ENCODE results near the gene ARHGAP40.
"Not testable (repeated sequence)": the region's sequence is repeated elsewhere in the genome, so short reads cannot be mapped to it uniquely, and the experiment has no call there.

The ARHGAP40 gene

DNA sequence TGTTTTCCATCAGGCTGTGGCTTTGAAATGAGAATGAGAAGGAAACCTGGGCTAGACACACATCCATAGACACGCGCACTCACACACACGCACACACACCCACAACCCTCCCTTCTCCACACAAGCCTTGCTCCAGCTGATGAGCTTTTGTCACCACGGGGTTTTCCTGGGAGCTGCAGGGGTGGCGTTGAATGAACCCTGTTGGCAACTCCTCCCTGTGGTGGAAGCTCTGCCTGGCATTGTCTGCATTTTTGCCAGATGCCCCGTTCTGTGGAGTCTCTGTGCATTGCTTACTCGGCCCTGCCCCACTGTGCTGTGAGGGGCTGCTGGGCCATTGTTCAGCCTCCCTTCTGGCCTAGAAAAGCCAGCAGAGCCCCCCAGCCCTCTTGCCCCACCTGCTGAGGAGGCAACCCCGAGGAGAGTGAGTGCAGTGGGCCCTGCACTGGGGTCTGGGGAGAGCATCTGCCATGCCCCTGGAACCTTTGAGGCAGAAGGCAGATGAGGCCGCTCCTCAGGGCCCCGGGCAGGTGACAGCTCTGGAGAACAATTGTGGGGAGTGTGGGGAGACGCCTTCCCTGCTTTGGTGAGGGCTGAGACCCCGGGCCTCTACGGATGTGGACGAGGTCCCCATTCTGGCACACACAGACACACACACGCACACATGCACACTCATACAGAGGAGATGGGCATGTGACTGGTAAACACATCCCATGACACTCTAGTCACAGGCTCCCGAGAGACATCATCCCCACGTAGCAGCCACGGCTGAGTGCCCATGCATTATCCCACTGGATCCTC is 10.7 kb upstream of the ARHGAP40 start:
- Histone ChIP-seq H3K27ac (ENCODE audit: low read depth, low read length) (no peak overlapping the region), H3K36me3 (ENCODE audit: control insufficient read depth, insufficient read depth, low read length) (no peaks in the 10 kb centered on the region), H3K4me1 (ENCODE audit: control insufficient read depth, insufficient read depth, low read length) (no peaks in the 10 kb centered on the region), H3K9ac (ENCODE audit: low read length) (no peak overlapping the region), H3K4me3 (ENCODE audit: low read length) (no peak overlapping the region), H3K27me3 (ENCODE audit: control insufficient read depth, insufficient read depth, low read length) (no peaks in the 10 kb centered on the region)

DNA sequence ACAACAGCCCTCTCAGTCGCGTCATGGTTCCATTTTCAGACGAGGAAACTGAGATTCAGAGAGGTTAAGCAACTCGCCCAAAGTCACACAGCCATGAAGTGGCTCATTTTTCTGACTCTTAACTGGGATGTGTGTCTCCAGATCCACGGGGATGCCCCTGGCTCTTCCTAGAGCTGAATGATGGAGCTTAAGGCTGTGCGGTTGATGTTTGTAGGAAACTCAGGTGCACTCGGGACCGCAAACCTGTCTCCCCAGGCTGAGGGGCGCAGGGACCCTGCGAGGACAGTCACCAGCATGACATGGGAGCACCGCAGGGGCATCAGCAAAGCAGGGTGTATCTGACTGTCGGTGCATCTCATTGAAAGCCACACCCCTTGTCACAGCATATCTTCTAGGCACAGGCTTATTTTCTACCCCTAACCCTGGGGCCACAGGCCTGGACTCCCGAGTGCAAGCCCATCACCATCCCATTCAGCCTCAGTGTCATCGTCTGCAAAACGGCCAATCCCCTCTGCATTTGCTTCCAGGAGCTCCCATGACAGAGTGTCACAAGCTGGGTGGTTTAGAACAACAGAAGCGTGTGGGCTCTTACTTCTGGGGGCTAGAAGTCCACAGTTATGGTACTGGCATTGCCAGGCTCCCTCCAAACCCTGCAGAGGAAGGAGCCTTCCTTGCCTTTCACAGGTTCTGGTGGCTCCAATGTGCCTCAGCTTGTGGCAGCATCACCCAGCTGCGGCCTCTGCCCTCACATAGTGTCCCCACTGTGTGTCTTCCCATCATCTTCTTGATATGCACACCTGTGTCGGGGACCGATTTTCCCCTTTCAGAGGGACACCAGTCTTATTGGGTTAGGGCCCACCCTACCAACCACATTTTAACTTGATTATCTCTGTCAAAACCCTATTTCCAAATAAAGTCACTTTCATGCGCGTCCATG is 9.9 kb upstream of the ARHGAP40 start:
- Histone ChIP-seq H3K36me3 (ENCODE audit: control insufficient read depth, insufficient read depth, low read length) (no peaks in the 10 kb centered on the region), H3K4me1 (ENCODE audit: control insufficient read depth, insufficient read depth, low read length) (no peaks in the 10 kb centered on the region), H3K27ac (ENCODE audit: low read depth, low read length) (no peak overlapping the region), H3K9ac (ENCODE audit: low read length) (no peak overlapping the region), H3K4me3 (ENCODE audit: low read length) (no peak overlapping the region), H3K27me3 (ENCODE audit: control insufficient read depth, insufficient read depth, low read length) (no peaks in the 10 kb centered on the region)

DNA sequence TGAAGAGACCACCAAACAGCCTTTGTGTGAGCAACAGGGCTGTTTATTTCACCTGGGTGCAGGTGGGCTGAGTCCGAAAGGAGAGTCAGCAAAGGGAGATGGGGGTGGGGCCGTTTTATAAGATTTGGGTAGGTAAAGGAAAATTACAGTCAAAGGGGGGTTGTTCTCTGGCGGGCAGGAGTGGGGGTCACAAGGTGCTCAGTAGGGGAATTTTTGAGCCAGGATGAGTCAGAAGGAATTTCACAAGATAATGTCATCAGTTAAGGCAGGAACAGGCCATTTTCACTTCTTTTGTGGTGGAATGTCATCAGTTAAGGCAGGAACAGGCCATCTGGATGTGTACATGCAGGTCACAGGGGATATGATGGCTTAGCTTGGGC is 9.2 kb upstream of the ARHGAP40 start:
- H3K9ac ChIP-seq (ENCODE audit: low read length); H3K4me1 ChIP-seq (ENCODE audit: control insufficient read depth, insufficient read depth, low read length); H3K4me3 ChIP-seq (ENCODE audit: low read length); H3K36me3 ChIP-seq (ENCODE audit: control insufficient read depth, insufficient read depth, low read length); H3K27me3 ChIP-seq (ENCODE audit: control insufficient read depth, insufficient read depth, low read length); H3K27ac ChIP-seq (ENCODE audit: low read depth, low read length): not testable (repeated sequence)

DNA sequence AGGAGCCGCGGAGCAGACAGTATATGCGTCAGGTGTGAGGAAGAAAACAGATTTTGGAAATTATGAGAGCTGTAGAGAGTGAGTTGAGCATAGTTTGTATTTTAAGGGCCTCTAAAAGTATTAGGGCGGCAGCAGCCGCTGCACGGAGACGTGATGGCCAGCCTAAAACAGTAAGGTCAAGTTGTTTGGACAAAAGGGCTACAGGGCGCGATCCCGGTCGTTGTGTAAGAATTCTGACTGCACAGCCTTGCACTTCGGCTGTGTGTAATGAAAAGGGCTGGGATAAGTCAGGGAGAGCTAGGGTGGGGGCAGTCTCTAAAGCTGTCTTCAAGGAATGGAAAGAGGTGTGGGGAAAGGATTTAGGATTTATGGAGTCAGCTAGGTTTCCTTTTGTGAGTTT is 7.3 kb upstream of the ARHGAP40 start:
- not testable (repeated sequence) for H3K4me1 ChIP-seq (ENCODE audit: control insufficient read depth, insufficient read depth, low read length); H3K36me3 ChIP-seq (ENCODE audit: control insufficient read depth, insufficient read depth, low read length); H3K9ac ChIP-seq (ENCODE audit: low read length); H3K27me3 ChIP-seq (ENCODE audit: control insufficient read depth, insufficient read depth, low read length); H3K4me3 ChIP-seq (ENCODE audit: low read length); H3K27ac ChIP-seq (ENCODE audit: low read depth, low read length)

DNA sequence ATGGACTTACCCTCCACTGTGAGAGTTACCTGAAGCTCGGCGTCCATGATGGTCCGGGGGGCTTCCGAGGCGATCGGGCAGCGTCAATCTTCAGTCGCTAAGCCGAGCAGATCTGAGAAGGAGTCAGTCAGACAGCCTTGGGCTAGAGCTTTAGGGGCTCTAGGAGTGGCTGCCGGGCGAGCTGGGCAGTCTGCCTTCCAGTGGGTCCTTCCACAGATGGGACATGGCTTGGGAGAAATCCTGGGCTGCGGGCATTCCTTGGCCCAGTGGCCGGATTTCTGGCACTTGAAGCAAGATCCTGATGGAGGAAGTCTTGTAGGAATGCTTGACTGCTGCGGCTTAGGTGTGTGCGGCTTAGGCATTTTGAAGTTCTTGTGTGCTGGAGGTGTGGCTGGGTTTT is 5.7 kb upstream of the ARHGAP40 start:
- not testable (repeated sequence) for H3K27me3 ChIP-seq (ENCODE audit: control insufficient read depth, insufficient read depth, low read length); H3K4me1 ChIP-seq (ENCODE audit: control insufficient read depth, insufficient read depth, low read length); H3K36me3 ChIP-seq (ENCODE audit: control insufficient read depth, insufficient read depth, low read length); H3K27ac ChIP-seq (ENCODE audit: low read depth, low read length); H3K9ac ChIP-seq (ENCODE audit: low read length); H3K4me3 ChIP-seq (ENCODE audit: low read length)

DNA sequence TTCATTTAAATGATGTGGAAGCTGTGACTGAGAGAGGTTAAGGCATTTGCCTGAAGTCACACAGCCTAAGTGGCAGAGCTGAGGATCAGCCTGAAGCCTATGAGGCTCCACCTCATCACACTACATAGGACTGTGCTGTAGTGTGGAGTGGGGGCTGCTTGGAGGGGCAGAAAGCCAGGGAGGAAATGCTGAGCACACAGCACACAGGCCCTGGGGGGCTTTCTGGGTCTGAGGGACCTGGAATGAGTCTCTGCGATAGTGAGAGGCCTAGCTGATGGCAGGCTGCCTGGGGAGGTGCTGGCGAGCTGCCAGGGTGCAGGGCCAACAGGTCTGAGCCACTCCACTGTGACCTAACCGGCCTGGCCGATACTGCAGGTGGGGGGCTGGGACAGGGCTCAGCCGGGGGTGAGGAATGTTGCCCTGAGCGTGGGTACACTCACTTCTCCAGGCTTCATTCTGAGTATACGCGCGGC is 2.2 kb upstream of the ARHGAP40 start:
- Histone ChIP-seq H3K36me3 (ENCODE audit: control insufficient read depth, insufficient read depth, low read length) (no peaks in the 10 kb centered on the region), H3K9ac (ENCODE audit: low read length) (no peak overlapping the region), H3K4me1 (ENCODE audit: control insufficient read depth, insufficient read depth, low read length) (no peaks in the 10 kb centered on the region), H3K4me3 (ENCODE audit: low read length) (no peak overlapping the region), H3K27ac (ENCODE audit: low read depth, low read length) (no peak overlapping the region), H3K27me3 (ENCODE audit: control insufficient read depth, insufficient read depth, low read length) (peaks cover 22% of the 10 kb centered on the region)

DNA sequence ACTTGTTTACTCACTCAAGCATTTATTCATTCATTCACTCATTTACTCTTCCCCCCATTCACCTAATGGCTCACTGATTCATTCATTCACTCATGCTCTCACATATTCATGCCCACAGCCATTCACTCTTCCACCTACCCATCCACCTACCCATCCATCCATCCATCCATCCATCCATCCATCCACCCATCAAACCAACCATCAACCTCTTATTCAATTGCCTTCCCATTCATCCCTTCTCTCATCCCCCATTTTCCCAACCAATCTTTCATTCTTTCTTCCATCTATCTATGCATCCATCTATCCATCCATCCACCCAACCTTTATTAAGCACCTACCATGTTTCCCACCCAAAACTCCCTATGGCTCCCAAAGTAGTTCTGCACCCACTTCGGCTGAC is 1.6 kb upstream of the ARHGAP40 start:
- Histone ChIP-seq H3K27me3 (ENCODE audit: control insufficient read depth, insufficient read depth, low read length) (peaks cover 22% of the 10 kb centered on the region), H3K4me1 (ENCODE audit: control insufficient read depth, insufficient read depth, low read length) (no peaks in the 10 kb centered on the region), H3K27ac (ENCODE audit: low read depth, low read length) (no peak overlapping the region), H3K4me3 (ENCODE audit: low read length) (no peak overlapping the region), H3K9ac (ENCODE audit: low read length) (no peak overlapping the region), H3K36me3 (ENCODE audit: control insufficient read depth, insufficient read depth, low read length) (no peaks in the 10 kb centered on the region)

DNA sequence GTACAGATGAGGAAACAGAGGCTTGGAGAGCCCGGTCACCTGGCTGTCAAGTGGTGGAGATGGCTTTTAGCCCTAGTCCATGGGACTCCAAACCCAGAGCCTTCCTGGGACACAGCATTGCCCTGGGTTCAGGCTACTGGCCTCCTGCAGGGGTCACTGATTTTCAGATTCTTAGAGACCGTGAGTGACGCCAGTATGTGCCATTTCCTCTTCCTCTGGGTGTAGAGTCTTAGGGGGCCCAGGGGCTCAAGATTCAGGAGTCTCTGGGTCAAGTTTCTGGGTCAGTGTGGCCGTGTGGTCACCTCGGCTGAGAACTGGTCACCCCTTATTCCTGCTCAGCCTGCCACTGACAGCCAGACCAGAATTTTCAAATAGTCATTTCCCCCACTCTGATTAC is 574 bp downstream of the ARHGAP40 start:
- peaks cover 23% of the 10 kb centered on the region for H3K27me3 ChIP-seq (ENCODE audit: control insufficient read depth, insufficient read depth, low read length)

DNA sequence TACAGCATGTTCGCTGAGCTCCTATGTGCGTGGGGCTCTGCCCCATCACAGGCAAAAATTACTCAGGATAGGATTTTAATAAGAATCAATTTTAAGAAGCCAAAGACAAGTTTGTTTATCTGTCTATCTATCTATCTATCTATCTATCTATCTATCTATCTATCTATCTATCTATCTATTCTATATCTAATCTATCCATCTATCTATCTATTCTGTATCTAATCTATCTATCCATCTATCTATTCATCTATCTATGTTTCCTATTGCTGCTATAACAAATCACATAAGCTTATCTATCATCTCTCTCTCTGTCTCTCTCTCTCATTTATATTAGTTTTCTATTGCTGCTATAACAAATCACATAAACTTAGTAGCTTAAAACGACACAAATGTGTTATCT is 1.7 kb downstream of the ARHGAP40 start:
- Histone ChIP-seq H3K27me3 (ENCODE audit: control insufficient read depth, insufficient read depth, low read length) (peaks cover 24% of the 10 kb centered on the region), H3K4me1 (ENCODE audit: control insufficient read depth, insufficient read depth, low read length) (no peaks in the 10 kb centered on the region)

More for the DNA sequence above, 574 bp downstream of the ARHGAP40 start:
- Histone ChIP-seq H3K27ac (ENCODE audit: low read depth, low read length) (no peak overlapping the region), H3K9ac (ENCODE audit: low read length) (no peak overlapping the region), H3K4me3 (ENCODE audit: low read length) (no peak overlapping the region), H3K4me1 (ENCODE audit: control insufficient read depth, insufficient read depth, low read length) (no peaks in the 10 kb centered on the region), H3K36me3 (ENCODE audit: control insufficient read depth, insufficient read depth, low read length) (no peaks in the 10 kb centered on the region)

DNA sequence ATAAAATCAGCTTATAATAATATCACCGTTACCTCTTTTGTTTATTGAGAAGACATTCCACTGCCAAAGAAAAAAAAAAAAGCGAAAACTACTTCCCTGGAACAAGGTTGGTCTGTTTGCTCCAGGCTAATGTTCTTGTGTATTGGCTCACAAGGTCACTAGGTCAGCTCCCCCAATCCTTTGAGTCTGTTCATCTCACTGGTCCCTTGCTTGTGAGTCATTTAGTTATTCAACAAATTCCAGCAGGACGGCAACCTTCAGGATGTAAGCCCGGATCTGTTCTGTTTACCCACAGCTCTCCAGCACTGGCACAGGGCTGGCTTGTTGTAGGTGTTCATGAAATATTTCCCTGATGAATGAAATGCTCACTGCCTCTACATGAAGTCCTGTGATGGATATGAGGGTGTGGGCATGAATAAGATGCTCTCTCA is 3.3 kb downstream of the ARHGAP40 start:
- no peak overlapping the region for H3K27ac ChIP-seq (ENCODE audit: low read depth, low read length)
- H3K9ac ChIP-seq (ENCODE audit: low read length): no peak overlapping the region
- H3K27me3 ChIP-seq (ENCODE audit: control insufficient read depth, insufficient read depth, low read length): peaks cover 27% of the 10 kb centered on the region
- no peak overlapping the region for H3K4me3 ChIP-seq (ENCODE audit: low read length)
- H3K36me3 ChIP-seq (ENCODE audit: control insufficient read depth, insufficient read depth, low read length): no peaks in the 10 kb centered on the region
- H3K4me1 ChIP-seq (ENCODE audit: control insufficient read depth, insufficient read depth, low read length): no peaks in the 10 kb centered on the region

More for the DNA sequence above, 1.7 kb downstream of the ARHGAP40 start:
- no peaks in the 10 kb centered on the region for H3K36me3 ChIP-seq (ENCODE audit: control insufficient read depth, insufficient read depth, low read length)
- H3K9ac ChIP-seq (ENCODE audit: low read length): no peak overlapping the region
- no peak overlapping the region for H3K27ac ChIP-seq (ENCODE audit: low read depth, low read length)
- no peak overlapping the region for H3K4me3 ChIP-seq (ENCODE audit: low read length)

DNA sequence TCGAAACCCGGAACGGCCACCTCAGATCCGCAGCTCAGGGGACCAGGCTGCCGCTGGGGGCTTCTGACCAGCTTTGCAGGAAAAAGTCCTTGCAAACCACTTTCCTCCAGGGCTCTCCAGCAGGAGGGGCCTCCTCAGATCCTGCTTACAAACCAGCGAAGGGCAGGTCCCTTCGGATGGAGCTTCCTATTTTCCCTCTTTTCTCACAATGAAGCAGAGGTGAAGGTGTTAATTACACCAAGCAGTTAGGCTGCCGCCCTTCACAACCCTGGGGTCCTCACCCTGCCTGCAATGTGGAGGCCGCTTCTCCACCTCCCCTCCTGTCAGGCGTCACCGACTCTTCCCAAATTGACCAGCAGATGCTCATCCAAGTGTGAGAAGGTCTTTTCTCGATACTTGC is 5.7 kb downstream of the ARHGAP40 start:
- peaks cover 12% of the 10 kb centered on the region for H3K27me3 ChIP-seq (ENCODE audit: control insufficient read depth, insufficient read depth, low read length)
- H3K9ac ChIP-seq (ENCODE audit: low read length): no peak overlapping the region
- H3K27ac ChIP-seq (ENCODE audit: low read depth, low read length): no peak overlapping the region
- H3K4me1 ChIP-seq (ENCODE audit: control insufficient read depth, insufficient read depth, low read length): no peaks in the 10 kb centered on the region
- no peak overlapping the region for H3K4me3 ChIP-seq (ENCODE audit: low read length)
- no peaks in the 10 kb centered on the region for H3K36me3 ChIP-seq (ENCODE audit: control insufficient read depth, insufficient read depth, low read length)

DNA sequence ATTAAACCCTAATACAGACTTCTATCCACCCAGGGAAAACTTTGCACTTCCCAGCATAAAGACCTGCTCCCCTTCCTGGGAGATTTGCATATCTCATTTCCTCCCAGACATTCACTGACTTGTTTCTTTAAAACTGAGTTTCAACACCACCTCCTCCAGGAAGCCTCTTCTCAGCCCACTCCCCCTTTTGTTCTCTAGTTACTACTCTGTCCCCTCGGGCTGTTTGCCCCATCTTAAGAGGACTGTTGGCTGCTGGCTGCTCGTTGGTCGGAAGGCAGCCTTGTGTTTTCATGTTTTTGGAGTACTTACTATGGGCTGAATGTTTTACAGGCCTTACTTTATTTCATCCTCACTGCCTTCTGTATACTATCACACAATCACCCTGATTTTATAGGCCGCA is 6.6 kb downstream of the ARHGAP40 start:
- peaks cover 9% of the 10 kb centered on the region for H3K27me3 ChIP-seq (ENCODE audit: control insufficient read depth, insufficient read depth, low read length)
- no peak overlapping the region for H3K27ac ChIP-seq (ENCODE audit: low read depth, low read length)
- H3K4me3 ChIP-seq (ENCODE audit: low read length): no peak overlapping the region
- no peaks in the 10 kb centered on the region for H3K4me1 ChIP-seq (ENCODE audit: control insufficient read depth, insufficient read depth, low read length)
- H3K9ac ChIP-seq (ENCODE audit: low read length): no peak overlapping the region
- no peaks in the 10 kb centered on the region for H3K36me3 ChIP-seq (ENCODE audit: control insufficient read depth, insufficient read depth, low read length)

Data from rectal smooth muscle tissue (tissue), 1 donor.